Esophagus muscularis mucosa (tissue), 3 donors: ENCODE data around the gene ALG12.

ENCODE experiments used
- CTCF ChIP-seq, 3 experiments: fragments of 200-600 bp in 2 of 3; fragments of 450-650 bp in 1 of 3; sonication (generic) in 2 of 3; IDR thresholded peaks; one replicate each; pipeline ENCODE4 v1.5.1; 2017 to 2019; ENCODE audit warnings: antibody characterized with exemption in 3 of 3, mild to moderate bottlenecking in 2 of 3, moderate library complexity in 1 of 3
- POLR2A ChIP-seq: fragments of 450-650 bp; IDR thresholded peaks from one replicate; pipeline ENCODE4 v1.6.1; 2017; ENCODE audit warnings: antibody characterized with exemption, moderate library complexity, mild to moderate bottlenecking, low read depth
- POLR2AphosphoS5 ChIP-seq, 2 donors: sonication (generic); formaldehyde crosslinking; IDR thresholded peaks; one replicate each; pipeline ENCODE4 v1.6.1; 2017; ENCODE audit warnings: antibody characterized with exemption in 2 of 2

DNA sequence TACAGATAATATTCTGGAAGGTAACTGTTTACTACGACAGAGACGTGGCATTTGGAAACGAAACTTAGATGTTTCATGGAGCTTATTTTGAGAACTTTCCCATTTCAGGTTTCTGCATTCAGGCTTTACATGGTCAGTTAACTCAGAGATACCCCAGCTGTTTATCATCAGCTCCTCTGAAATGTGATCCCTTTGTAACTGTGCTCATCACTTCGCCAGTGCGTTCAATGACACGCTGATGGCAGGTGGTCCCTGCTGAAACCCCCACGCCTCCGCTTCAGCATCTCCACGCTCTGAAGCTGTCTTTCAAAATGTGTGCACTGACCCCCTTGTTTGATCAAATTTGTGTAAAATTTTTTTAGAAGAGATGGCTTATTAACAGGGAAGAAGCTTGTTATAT lies 30.5 kb downstream of the ALG12 start:
- TF ChIP-seq CTCF (IDR thresholded peaks at IDR 0.05) (no peak), POLR2A (no peak), POLR2AphosphoS5 (IDR thresholded peaks at IDR 0.05) (no peak)
